Measurements from ENCODE around the gene ADPRHL1.

The ADPRHL1 gene

GRCh38 chr13:113452942-113453901 lies at the start of gene ADPRHL1:
TSS of gene ADPRHL1 (minus strand) at chr13:113453488. CDS start at chr13:113453437, 51 bp downstream.
- no peak for DNase-seq (ENCODE audit: low spot score)

GRCh38 chr13:113502686-113503085 lies 49.4 kb upstream of the ADPRHL1 start:
- no peak for DNase-seq (ENCODE audit: low spot score)

DNA sequence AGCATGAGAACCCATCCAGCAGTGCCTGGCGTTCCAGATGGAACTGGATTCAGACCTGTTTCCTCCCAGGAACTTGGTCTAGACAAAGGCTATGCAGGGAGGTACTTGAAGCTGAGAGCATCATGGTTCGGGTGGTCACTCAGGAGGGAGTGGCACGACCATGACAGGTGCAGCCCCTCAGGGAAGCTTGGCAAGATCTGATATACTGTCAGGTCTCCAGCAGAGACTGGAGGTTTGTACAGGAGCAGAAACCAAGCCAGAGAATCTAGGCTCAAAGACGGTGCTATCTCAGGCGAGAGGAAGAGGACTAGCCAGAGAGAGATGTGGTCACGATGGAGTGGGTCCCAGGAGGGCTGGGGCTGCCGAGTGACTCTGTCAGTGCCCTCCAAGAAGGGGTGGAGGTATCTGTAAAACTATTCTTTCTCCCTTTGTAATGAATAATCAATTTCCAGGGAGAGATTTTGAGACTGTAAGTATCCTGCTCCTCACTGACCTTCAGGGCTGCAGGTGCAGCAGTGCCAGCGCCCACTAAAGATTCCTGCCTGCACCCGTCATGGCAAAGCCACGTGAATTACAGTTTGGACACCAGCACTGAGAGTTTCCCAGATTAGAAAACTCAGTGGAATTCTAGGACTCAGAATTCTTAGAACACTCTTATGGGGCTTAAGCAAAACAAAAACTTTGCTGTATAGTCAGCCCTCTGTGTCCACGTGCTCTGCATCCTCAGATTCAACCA lies 47.4 kb upstream of the ADPRHL1 start:
- DNase-seq (ENCODE audit: low spot score): no peak

- DNase-seq (ENCODE audit: low spot score): no peak
Measured at GRCh38 chr13:113499936-113500335, 46.6 kb upstream of the ADPRHL1 start.

GRCh38 chr13:113498905-113499304 lies 45.6 kb upstream of the ADPRHL1 start:
- no peak for DNase-seq (ENCODE audit: low spot score)

DNA sequence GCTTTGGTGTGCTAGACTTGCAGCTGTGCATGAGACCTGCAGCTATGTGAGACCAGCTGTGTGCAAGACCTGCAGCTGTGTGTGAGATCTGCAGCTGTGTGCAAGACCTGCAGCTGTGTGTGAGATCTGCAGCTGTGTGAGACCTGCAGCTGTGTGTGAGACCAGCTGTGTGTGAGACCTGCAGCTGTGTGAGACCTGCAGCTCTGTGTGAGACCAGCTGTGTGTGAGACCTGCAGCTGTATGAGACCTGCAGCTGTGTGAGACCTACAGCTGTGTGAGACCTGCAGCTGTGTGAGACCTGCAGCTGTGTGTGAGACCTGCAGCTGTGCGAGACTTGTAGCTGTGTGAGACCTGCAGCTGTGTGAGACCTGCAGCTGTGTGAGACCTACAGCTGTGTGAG lies 43.9 kb upstream of the ADPRHL1 start:
- DNase-seq (ENCODE audit: low spot score): no peak

- no peak for DNase-seq (ENCODE audit: low spot score)
Measured at GRCh38 chr13:113495494-113496210, 42.4 kb upstream of the ADPRHL1 start.

DNA sequence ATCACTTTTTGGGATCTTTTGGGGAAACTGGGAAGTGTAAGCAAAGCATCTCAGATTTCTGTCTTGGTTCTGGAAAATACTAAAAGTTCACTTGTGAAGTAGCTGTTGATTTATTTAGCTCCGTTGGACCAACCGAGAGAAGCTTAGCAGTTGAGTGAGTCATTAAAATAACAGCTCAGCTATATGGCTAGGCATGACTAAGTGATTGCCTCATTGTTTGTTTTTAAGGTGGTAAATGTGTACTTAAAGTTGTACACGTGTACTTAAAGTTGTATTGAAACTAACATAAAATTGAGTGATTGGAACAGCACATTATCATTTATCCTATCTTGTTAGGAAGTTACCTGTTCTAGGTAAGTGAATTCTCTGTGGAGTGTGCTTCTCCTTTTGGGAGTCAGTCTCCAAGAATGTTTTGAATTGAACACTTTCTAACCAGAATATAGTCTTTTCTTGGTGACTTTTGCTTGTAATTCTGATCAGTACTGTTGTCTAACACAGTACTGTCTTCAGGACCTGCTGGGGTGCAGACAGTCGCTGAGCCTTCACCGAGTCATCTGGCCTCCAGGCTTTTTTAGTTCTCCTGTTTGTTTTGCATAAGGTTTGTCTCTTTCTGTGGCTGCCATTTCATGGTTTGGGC lies 40.1 kb upstream of the ADPRHL1 start:
- DNase-seq (ENCODE audit: low spot score): peak; percentile 83

DNA sequence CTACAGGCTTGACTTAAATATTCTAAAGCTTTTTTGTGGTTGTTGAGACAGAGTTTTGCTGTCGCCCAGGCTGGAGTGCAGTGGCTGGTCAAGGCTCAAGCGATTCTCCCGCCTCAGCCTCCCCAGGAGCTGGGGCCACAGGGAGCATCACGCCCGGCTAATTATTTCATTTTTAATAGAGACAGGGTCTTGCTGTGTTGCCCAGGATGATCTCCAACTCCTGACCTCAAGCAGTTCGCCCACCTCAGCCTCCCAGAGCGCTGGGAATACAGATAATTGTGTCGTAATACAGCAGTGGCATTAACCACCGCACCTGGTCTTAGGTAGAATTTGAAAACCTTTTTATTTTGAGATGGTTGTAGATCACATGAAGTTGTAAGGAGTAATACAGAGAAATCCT lies 38.7 kb upstream of the ADPRHL1 start:
- DNase-seq (ENCODE audit: low spot score): no peak

GRCh38 chr13:113491418-113491883 lies 38.2 kb upstream of the ADPRHL1 start:
- DNase-seq (ENCODE audit: low spot score): peak; percentile 69

DNA sequence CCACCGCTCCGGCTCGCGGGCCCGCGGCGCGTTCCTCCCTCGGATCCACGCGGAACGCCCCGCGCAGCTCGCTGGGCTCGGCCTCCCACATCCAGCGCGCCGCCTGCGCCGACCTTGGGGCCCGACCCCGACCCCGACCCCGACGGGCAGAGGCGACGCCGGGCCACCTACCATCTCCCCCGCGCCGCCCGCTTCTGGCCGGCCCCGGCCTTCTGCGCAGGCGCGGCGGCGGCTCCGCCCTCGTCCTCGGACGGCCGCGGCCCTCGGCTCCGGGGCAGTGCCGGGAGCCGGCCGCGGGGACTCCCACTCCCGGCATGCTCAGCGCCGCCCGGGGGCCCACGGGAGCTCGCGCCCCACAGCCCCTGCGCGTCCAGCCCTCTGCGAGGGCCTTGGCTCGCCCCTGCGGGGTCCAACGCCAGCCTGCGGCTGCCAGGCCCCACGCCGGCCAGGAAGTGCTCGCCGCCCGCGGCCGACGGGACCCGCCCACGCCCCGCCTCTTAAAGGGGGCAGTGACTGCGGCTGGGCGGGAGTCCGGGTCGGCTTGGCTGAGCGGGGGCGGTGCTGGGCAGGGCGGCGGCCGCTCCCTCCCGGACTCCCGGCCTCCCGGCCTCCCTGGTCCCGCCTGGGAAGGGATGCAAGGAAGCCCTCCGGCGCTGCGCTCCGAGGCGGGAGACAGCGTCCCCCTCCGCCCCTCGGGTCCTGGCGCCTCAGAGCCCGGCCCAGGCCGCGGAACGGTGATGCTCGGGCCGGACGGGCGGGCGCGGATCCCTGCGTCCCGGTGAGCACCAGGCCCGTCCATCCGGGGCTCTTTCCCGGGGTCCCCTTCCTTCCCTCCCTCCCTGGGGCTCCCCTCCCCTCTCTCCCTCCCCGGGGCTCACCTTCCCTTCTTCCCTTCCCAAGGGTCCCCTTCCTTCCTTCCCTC lies 37.5 kb upstream of the ADPRHL1 start, which contains the start of gene DCUN1D2:
DCUN1D2 (minus strand) TSS at position 216 of the 922 bp plus-strand sequence; CDS start at position 174, 42 bp downstream.
- peak; percentile 99 for DNase-seq (ENCODE audit: low spot score)

DNA sequence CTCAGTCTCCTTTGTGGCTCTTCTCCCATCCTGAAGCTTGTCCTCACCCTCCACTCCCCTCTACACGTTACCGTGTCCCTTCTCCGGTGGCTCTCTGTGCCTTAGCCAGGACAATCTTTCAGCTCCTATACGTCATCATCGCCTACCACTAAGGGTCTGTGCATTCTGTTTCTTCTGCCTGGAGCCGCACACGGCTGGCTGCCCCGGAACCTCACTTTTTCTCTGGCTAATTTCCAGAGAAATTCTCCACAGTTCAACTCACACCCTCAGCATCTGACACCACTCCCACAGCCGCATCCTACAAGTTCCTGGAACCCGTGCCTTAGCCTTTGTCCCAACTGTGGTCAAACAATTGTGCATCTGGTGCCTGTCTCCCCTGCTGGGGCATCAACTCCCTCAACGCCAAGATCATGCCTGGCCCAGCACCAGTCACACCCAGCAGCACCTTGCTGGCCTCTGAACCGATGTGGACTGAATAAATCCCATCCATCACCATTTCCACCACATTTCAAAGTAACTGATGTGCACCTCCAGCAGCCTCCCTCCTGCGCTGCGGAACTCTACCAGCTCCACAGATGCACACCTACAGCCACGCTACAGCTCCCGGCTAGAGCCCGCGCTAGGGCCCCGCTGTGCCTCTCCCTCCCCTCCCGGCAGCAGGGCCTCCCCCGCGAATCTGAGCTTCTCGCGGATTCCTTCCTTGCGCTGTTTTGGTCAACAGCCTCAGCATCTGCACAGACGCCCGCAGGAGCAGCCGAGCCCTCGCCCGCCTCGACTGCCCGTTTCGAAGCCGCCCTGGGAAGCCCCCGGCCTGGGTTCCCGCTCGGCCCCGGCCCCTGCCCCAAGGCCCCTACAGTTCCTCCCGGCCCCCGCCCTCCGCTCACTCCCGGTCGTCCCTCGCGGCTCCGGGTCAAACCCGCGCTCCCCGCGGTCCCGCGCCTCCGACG lies 36.5 kb upstream of the ADPRHL1 start:
- peak; percentile 74 for DNase-seq (ENCODE audit: low spot score)

GRCh38 chr13:113489171-113489548 lies 35.9 kb upstream of the ADPRHL1 start:
- no peak for DNase-seq (ENCODE audit: low spot score)

GRCh38 chr13:113488283-113488682 lies 35.0 kb upstream of the ADPRHL1 start:
- no peak for DNase-seq (ENCODE audit: low spot score)

GRCh38 chr13:113486698-113487097 lies 33.4 kb upstream of the ADPRHL1 start:
- no peak for DNase-seq (ENCODE audit: low spot score)

GRCh38 chr13:113485545-113485944 lies 32.3 kb upstream of the ADPRHL1 start:
- no peak for DNase-seq (ENCODE audit: low spot score)

- DNase-seq (ENCODE audit: low spot score): no peak
Measured at GRCh38 chr13:113483504-113484293, 30.4 kb upstream of the ADPRHL1 start.

GRCh38 chr13:113483081-113483480 lies 29.8 kb upstream of the ADPRHL1 start:
- no peak for DNase-seq (ENCODE audit: low spot score)

DNA sequence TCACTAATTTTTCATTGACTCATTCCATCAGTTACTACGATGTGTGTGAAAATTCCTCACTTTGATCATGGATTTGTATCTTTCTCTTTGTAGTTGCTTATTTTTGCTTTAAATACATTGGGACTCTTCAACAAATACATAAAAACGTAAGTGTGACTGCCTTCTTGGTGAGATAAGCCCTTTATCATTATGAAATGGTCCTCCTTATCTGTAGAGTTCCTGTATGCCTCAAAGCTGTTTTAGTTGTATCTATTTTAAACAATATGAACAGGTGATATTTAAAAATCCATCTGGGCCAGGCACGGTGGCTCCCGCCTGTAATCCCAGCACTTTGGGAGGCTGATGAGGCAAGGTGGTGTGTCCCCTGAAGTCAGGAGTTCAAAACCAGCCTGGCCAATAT lies 25.9 kb upstream of the ADPRHL1 start:
- DNase-seq (ENCODE audit: low spot score): no peak

Measured in GM03348 (cell line).